Measurements from ENCODE around the gene RAPGEFL1. TPM values are rescaled to one million over a fixed set of nuclear protein-coding genes. Genes with fewer than 3 reads are reported as not detected.

The RAPGEFL1 gene
- total RNA-seq = 1.1 and 1.8 TPM in 2 replicates

DNA sequence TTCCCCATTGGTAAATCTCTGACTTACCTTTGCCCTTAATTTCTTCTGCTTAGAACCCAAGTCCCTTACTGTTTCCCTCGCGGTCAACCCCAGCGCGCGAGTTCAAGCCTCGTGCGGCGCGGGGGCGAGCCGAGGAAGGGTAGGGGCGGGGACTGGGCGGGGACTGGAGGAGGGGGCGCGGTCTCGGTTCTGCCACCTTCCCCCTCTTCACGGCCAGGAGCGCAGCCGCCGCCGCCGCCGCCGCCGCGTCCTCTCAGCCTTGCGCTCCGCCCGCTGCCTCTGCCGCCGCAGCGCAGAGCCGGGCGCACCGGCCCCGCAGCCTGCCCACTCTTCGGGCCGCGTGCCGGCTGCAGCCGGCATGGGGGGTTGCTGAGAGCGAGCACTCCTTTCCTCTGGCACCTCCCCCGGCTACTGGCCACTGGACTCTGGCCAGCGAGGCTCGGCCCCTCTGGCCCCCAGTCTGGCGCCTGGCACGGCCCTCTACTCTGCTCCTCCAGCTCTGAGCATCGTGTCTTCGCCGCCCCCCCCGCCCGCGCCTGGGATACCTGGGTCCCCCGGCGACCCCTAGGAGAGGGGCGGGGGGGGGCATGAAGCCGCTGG is at the start of gene RAPGEFL1:
Gene RAPGEFL1, plus strand, starts transcription at position 196 of the 600 bp plus-strand sequence. Its CDS starts 392 bp downstream, at position 588.

DNA sequence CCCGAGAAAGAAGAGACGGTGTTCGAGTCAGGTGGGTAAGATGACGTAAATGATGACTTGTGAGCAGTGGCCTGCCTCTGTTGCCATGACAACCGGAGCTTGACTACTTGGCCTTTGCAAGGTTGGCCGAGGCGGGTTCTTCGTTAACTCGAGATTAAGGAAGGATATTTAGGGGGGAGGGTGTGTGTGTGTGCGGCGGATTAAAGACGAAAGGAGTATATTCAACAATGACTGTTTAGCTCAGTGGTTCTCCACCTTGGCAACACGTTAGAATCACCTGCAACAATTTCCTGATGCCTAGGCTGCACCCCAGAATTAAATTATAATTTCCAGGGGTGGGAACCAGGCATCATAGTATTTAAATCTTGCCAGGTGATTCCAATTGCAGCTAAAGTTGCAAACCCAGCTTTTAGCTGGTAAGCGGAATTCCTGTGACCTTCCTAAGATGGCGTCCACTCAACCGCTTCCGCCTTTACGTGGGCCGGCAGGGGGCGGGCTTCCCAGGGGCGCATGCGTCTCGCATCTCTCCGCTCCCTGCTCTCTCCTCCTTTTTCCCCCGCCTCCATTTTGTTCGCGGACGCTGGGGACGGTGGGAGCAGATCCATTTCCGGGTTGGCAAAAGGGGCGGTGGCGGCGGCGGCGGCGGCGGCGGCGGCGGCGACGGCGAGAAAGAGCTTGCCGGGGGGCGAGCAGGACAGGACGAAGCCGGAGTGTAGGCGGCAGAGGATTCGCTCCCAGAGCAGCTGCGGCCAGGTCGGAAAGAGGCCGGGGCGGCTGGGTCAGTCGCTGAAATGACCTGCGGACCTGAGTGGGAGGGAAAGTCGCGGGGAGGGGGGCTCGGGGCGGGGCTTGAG is 41.7 kb downstream of the RAPGEFL1 start, which contains the start of gene WIPF2:
Gene WIPF2, plus strand, starts transcription at position 565 of the 854 bp plus-strand sequence. CDS start 37,156 bp downstream, outside the sequence.

Other genes with a start within 250 kb of the RAPGEFL1 start
- gene ORMDL3, start 249.9 kb upstream of the RAPGEFL1 start, total RNA-seq = 17.8 and 40.2 TPM in 2 replicates
- not detected in 2 replicates for gene LRRC3C, start 249.7 kb upstream of the RAPGEFL1 start, total RNA-seq
- not detected in 2 replicates for gene GSDMA, start 214.5 kb upstream of the RAPGEFL1 start, total RNA-seq
- 82.6 and 91.4 TPM in 2 replicates for gene PSMD3, start 196.7 kb upstream of the RAPGEFL1 start, total RNA-seq
- 0.19 and 0.97 TPM in 2 replicates for gene CSF3, start 162.0 kb upstream of the RAPGEFL1 start, total RNA-seq
- gene MED24, start 123.1 kb upstream of the RAPGEFL1 start, total RNA-seq = 28.8 and 53.6 TPM in 2 replicates
- 13.3 and 26.4 TPM in 2 replicates for gene THRA, start 114.5 kb upstream of the RAPGEFL1 start, total RNA-seq
- gene NR1D1, start 76.9 kb upstream of the RAPGEFL1 start, total RNA-seq = 0.65 and 1.8 TPM in 2 replicates
- 28.7 and 55.9 TPM in 2 replicates for gene MSL1, start 55.5 kb upstream of the RAPGEFL1 start, total RNA-seq
- 22.0 and 30.8 TPM in 2 replicates for gene CASC3, start 36.9 kb upstream of the RAPGEFL1 start, total RNA-seq
- 5.0 and 13.9 TPM in 2 replicates for gene WIPF2, start 41.8 kb downstream of the RAPGEFL1 start, total RNA-seq
- gene CDC6, start 110.4 kb downstream of the RAPGEFL1 start, total RNA-seq = 16.7 and 21.1 TPM in 2 replicates
- gene RARA, start 131.7 kb downstream of the RAPGEFL1 start, total RNA-seq = 5.0 and 9.8 TPM in 2 replicates
- gene GJD3, start 187.3 kb downstream of the RAPGEFL1 start, total RNA-seq = 0.49 and 1.6 TPM in 2 replicates
- 57.8 and 74.0 TPM in 2 replicates for gene TOP2A, start 240.4 kb downstream of the RAPGEFL1 start, total RNA-seq